Osteoblast (primary cell): Measurements from ENCODE around the gene MAFB. TPM values are rescaled to one million over a fixed set of nuclear protein-coding genes. Genes with fewer than 3 reads are reported as not detected.

Source experiments
- DNase-seq: peaks from one replicate; pipeline ENCODE4 v3.0.0; 2011; ENCODE audit warnings: low spot score, mixed read lengths; ENCODE audit not compliant: insufficient read length; ENCODE audit errors: missing footprints
- H2AFZ ChIP-seq: 2 replicates; pipeline ENCODE4 v1.6.0; 2011; ENCODE audit warnings: mild to moderate bottlenecking, low read length
- H3K27ac ChIP-seq: 2 replicates; pipeline ENCODE4 v1.5.1; 2011; ENCODE audit warnings: mild to moderate bottlenecking, low read depth, low read length, moderate library complexity
- H3K27me3 ChIP-seq: 2 replicates; pipeline ENCODE4 v1.6.0; 2012; ENCODE audit warnings: mild to moderate bottlenecking, control low read depth, inconsistent platforms, low read length, moderate library complexity; ENCODE audit not compliant: insufficient read depth
- H3K36me3 ChIP-seq: 2 replicates; pipeline ENCODE4 v1.5.1; 2011; ENCODE audit warnings: mild to moderate bottlenecking, low read length, control low read depth, moderate library complexity; ENCODE audit not compliant: insufficient read depth
- H3K4me1 ChIP-seq: 2 replicates; pipeline ENCODE4 v1.5.1; 2011; ENCODE audit warnings: mild to moderate bottlenecking, low read length, control low read depth, moderate library complexity; ENCODE audit not compliant: insufficient read depth
- H3K4me2 ChIP-seq: 2 replicates; pipeline ENCODE4 v1.6.0; 2011; ENCODE audit warnings: mild to moderate bottlenecking, low read length; ENCODE audit not compliant: insufficient read depth
- H3K4me3 ChIP-seq: fragments of 200-600 bp; sonication (generic); 3 replicates; pipeline ENCODE4 v1.5.1; 2012; ENCODE audit warnings: mild to moderate bottlenecking, low read length, inconsistent platforms; ENCODE audit not compliant: insufficient read depth
- H3K79me2 ChIP-seq: 2 replicates; pipeline ENCODE4 v1.6.0; 2012; ENCODE audit warnings: mild to moderate bottlenecking, low read length, control low read depth, inconsistent platforms; ENCODE audit not compliant: insufficient read depth
- H3K9me3 ChIP-seq: 2 replicates; pipeline ENCODE4 v1.5.1; 2011; ENCODE audit warnings: low read depth, low read length, control low read depth
- H4K20me1 ChIP-seq: 2 replicates; pipeline ENCODE4 v1.6.0; 2012; ENCODE audit warnings: mild to moderate bottlenecking, low read length, control low read depth; ENCODE audit not compliant: insufficient read depth
- CTCF ChIP-seq: IDR thresholded peaks from 2 replicates; pipeline ENCODE4 v1.5.1; 2011; ENCODE audit warnings: mild to moderate bottlenecking, low read depth, low read length, moderate library complexity; ENCODE audit errors: extremely low read depth
- total RNA-seq: library from RNA; depleted of rRNA; stranded (reverse); fragments of >200 nt; gene quantifications from 2 replicates; pipeline ENCODE4 v1.2.3, GENCODE V29; 2012

The MAFB gene
- total RNA-seq, 1 donor: 12.7 TPM

GRCh38 chr20:40704828-40705227 lies 15.8 kb upstream of the MAFB start:
- Histone ChIP-seq H3K27ac (no peak overlapping the region), H3K4me2 (no peak overlapping the region), H3K79me2 (no peaks in the 10 kb centered on the region), H4K20me1 (no peaks in the 10 kb centered on the region), H3K9me3 (no peaks in the 10 kb centered on the region), H3K27me3 (peaks cover 6% of the 10 kb centered on the region), H3K4me3 (no peak overlapping the region), H3K4me1 (no peaks in the 10 kb centered on the region), H2AFZ (no peak overlapping the region), H3K36me3 (no peaks in the 10 kb centered on the region)
- DNase-seq: no peak
- TF ChIP-seq CTCF: no peak

GRCh38 chr20:40703975-40704530 lies 15.0 kb upstream of the MAFB start:
- Histone ChIP-seq H3K4me2 (no peak overlapping the region), H2AFZ (no peak overlapping the region)

GRCh38 chr20:40702504-40702903 lies 13.5 kb upstream of the MAFB start:
- Histone ChIP-seq H3K36me3 (no peaks in the 10 kb centered on the region), H3K9me3 (no peaks in the 10 kb centered on the region), H3K27ac (no peak overlapping the region), H4K20me1 (no peaks in the 10 kb centered on the region), H3K4me1 (no peaks in the 10 kb centered on the region), H2AFZ (no peak overlapping the region), H3K27me3 (no peaks in the 10 kb centered on the region), H3K79me2 (no peaks in the 10 kb centered on the region), H3K4me3 (no peak overlapping the region), H3K4me2 (no peak overlapping the region)
- peak; percentile 23 for TF ChIP-seq CTCF
- no peak for DNase-seq

More at GRCh38 chr20:40703975-40704530, 15.0 kb upstream of the MAFB start:
- Histone ChIP-seq H3K36me3 (no peaks in the 10 kb centered on the region), H3K4me3 (no peak overlapping the region), H3K27me3 (peaks cover 2% of the 10 kb centered on the region), H3K79me2 (no peaks in the 10 kb centered on the region), H3K27ac (no peak overlapping the region), H3K4me1 (no peaks in the 10 kb centered on the region), H3K9me3 (no peaks in the 10 kb centered on the region), H4K20me1 (no peaks in the 10 kb centered on the region)
- TF ChIP-seq CTCF: no peak
- DNase-seq: no peak

- H3K4me3 ChIP-seq: no peak overlapping the region
- H3K4me1 ChIP-seq: no peaks in the 10 kb centered on the region
- no peak for TF ChIP-seq CTCF
- no peak for DNase-seq
- no peak overlapping the region for H3K4me2 ChIP-seq
- H3K27me3 ChIP-seq: no peaks in the 10 kb centered on the region
- H3K9me3 ChIP-seq: no peaks in the 10 kb centered on the region
- no peaks in the 10 kb centered on the region for H3K36me3 ChIP-seq
- no peak overlapping the region for H2AFZ ChIP-seq
- no peak overlapping the region for H3K27ac ChIP-seq
- no peaks in the 10 kb centered on the region for H4K20me1 ChIP-seq
- no peaks in the 10 kb centered on the region for H3K79me2 ChIP-seq
Observed at GRCh38 chr20:40698744-40699143, 9.7 kb upstream of the MAFB start.
